Measurements from ENCODE around the gene ZNF595.
"Not testable (repeated sequence)": the region's sequence is repeated elsewhere in the genome, so short reads cannot be mapped to it uniquely, and the experiment has no call there.

- TF ChIP-seq, protein P1, sequence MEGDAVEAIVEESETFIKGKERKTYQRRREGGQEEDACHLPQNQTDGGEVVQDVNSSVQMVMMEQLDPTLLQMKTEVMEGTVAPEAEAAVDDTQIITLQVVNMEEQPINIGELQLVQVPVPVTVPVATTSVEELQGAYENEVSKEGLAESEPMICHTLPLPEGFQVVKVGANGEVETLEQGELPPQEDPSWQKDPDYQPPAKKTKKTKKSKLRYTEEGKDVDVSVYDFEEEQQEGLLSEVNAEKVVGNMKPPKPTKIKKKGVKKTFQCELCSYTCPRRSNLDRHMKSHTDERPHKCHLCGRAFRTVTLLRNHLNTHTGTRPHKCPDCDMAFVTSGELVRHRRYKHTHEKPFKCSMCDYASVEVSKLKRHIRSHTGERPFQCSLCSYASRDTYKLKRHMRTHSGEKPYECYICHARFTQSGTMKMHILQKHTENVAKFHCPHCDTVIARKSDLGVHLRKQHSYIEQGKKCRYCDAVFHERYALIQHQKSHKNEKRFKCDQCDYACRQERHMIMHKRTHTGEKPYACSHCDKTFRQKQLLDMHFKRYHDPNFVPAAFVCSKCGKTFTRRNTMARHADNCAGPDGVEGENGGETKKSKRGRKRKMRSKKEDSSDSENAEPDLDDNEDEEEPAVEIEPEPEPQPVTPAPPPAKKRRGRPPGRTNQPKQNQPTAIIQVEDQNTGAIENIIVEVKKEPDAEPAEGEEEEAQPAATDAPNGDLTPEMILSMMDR (optimal IDR thresholded peaks at IDR 0.05 in 1 of 3, IDR thresholded peaks at IDR 0.05 in 1 of 3, conservative IDR thresholded peaks at IDR 0.05 in 1 of 3; ENCODE audit: extremely low read depth in 1 of 3, insufficient read depth in 2 of 3, low read length in 3 of 3): not testable (repeated sequence)
- not testable (repeated sequence) for TF ChIP-seq EZH2 (IDR thresholded peaks at IDR 0.05; ENCODE audit: low read length)
These were observed 35.0 kb upstream of the ZNF595 start for GRCh38 chr4:18128-18527.
